OCI-LY3 (cell line): Measurements from ENCODE around the gene TMC5.

ENCODE experiments used
- H2AFZ ChIP-seq: fragments of 200-600, 300-600 bp; shearing (Covaris generic); 2 replicates; pipeline ENCODE4 v1.6.0; 2014; ENCODE audit warnings: antibody characterized with exemption, low read depth, low read length
- H3K27ac ChIP-seq: fragments of 200-600, 300-600 bp; sonication (generic); 2 replicates; pipeline ENCODE4 v1.5.1; 2014; ENCODE audit warnings: mild to moderate bottlenecking, low read length, moderate library complexity, mixed read lengths
- H3K27me3 ChIP-seq: fragments of 200-600, 300-600 bp; sonication (generic); 2 replicates; pipeline ENCODE4 v1.6.1; 2014; ENCODE audit warnings: low read depth, low read length, mixed read lengths
- H3K36me3 ChIP-seq: fragments of 200-600, 300-600 bp; sonication (generic); replicated peaks from 2 replicates; pipeline ENCODE3; 2014; ENCODE audit warnings: low read depth, low read length, mixed read lengths
- H3K4me1 ChIP-seq: fragments of 300-600, 200-600 bp; sonication (generic); 2 replicates; pipeline ENCODE4 v1.6.1; 2014; ENCODE audit warnings: low read length, mixed read lengths
- H3K4me2 ChIP-seq: fragments of 200-600, 300-600 bp; sonication (generic); 2 replicates; pipeline ENCODE4 v1.6.1; 2014; ENCODE audit warnings: low read length, mixed read lengths
- H3K4me3 ChIP-seq: fragments of 300-600, 200-600 bp; sonication (generic); 2 replicates; pipeline ENCODE4 v1.5.1; 2014; ENCODE audit warnings: antibody characterized with exemption, mild to moderate bottlenecking, low read length, moderate library complexity
- H3K79me2 ChIP-seq: fragments of 300-600, 200-600 bp; shearing (Covaris generic); 2 replicates; pipeline ENCODE4 v1.6.1; 2014; ENCODE audit warnings: mild to moderate bottlenecking, low read length, mixed read lengths
- H3K9ac ChIP-seq: fragments of 300-600, 200-600 bp; shearing (Covaris generic); 2 replicates; pipeline ENCODE4 v1.6.0; 2014; ENCODE audit warnings: mild to moderate bottlenecking, low read length, moderate library complexity
- H3K9me3 ChIP-seq: fragments of 200-600, 300-600 bp; shearing (Covaris generic); 2 replicates; pipeline ENCODE4 v1.6.1; 2014; ENCODE audit warnings: low read length, mixed read lengths; ENCODE audit not compliant: insufficient read depth
- H4K20me1 ChIP-seq: fragments of 200-600, 300-600 bp; sonication (generic); 2 replicates; pipeline ENCODE4 v1.6.1; 2016; ENCODE audit warnings: low read length, mixed read lengths; ENCODE audit not compliant: insufficient read depth
- EZH2phosphoT487 ChIP-seq: fragments of 200-600 bp; shearing (Covaris generic); IDR thresholded peaks from 2 replicates; pipeline ENCODE4 v1.6.1; 2018; ENCODE audit warnings: antibody characterized with exemption, mixed run types, low read depth
- TF ChIP-seq, protein P1 (sequence below): fragments of 200-600, 300-600 bp; sonication (generic); IDR thresholded peaks from 2 replicates; pipeline ENCODE4 v1.5.1; 2014; ENCODE audit warnings: antibody characterized with exemption, low read length, low read depth

Gene TMC5

GRCh38 chr16:19378511-19378910 is 39.2 kb upstream of the TMC5 start:
- no peak overlapping the region for H2AFZ ChIP-seq
- no peak overlapping the region for H3K9ac ChIP-seq
- no peaks in the 10 kb centered on the region for H3K36me3 ChIP-seq
- no peaks in the 10 kb centered on the region for H3K79me2 ChIP-seq
- TF ChIP-seq, protein P1, sequence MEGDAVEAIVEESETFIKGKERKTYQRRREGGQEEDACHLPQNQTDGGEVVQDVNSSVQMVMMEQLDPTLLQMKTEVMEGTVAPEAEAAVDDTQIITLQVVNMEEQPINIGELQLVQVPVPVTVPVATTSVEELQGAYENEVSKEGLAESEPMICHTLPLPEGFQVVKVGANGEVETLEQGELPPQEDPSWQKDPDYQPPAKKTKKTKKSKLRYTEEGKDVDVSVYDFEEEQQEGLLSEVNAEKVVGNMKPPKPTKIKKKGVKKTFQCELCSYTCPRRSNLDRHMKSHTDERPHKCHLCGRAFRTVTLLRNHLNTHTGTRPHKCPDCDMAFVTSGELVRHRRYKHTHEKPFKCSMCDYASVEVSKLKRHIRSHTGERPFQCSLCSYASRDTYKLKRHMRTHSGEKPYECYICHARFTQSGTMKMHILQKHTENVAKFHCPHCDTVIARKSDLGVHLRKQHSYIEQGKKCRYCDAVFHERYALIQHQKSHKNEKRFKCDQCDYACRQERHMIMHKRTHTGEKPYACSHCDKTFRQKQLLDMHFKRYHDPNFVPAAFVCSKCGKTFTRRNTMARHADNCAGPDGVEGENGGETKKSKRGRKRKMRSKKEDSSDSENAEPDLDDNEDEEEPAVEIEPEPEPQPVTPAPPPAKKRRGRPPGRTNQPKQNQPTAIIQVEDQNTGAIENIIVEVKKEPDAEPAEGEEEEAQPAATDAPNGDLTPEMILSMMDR, result no peak
- TF ChIP-seq EZH2phosphoT487, result no peak
- H3K4me2 ChIP-seq, result no peak overlapping the region
- H3K4me1 ChIP-seq, result peaks cover 13% of the 10 kb centered on the region
- H3K27ac ChIP-seq, result no peak overlapping the region
- no peaks in the 10 kb centered on the region for H4K20me1 ChIP-seq
- no peaks in the 10 kb centered on the region for H3K27me3 ChIP-seq
- no peak overlapping the region for H3K4me3 ChIP-seq
- H3K9me3 ChIP-seq, result no peaks in the 10 kb centered on the region

- Histone ChIP-seq H3K79me2 (no peaks in the 10 kb centered on the region), H4K20me1 (no peaks in the 10 kb centered on the region), H3K4me3 (peak overlapping the region; percentile 10; the same call in 1 of the 2 replicates), H3K9me3 (no peaks in the 10 kb centered on the region), H3K4me1 (peaks cover 13% of the 10 kb centered on the region), H3K9ac (no peak overlapping the region), H3K4me2 (peak overlapping the region; percentile 37), H3K27me3 (no peaks in the 10 kb centered on the region), H2AFZ (peak overlapping the region; percentile 12; the same call in 1 of the 2 replicates), H3K27ac (peak overlapping the region; percentile 28; the same call in 1 of the 2 replicates), H3K36me3 (no peaks in the 10 kb centered on the region)
- TF ChIP-seq, protein P1, result no peak
- TF ChIP-seq EZH2phosphoT487, result no peak
These were observed 37.8 kb upstream of the TMC5 start for GRCh38 chr16:19379838-19380237.

DNA sequence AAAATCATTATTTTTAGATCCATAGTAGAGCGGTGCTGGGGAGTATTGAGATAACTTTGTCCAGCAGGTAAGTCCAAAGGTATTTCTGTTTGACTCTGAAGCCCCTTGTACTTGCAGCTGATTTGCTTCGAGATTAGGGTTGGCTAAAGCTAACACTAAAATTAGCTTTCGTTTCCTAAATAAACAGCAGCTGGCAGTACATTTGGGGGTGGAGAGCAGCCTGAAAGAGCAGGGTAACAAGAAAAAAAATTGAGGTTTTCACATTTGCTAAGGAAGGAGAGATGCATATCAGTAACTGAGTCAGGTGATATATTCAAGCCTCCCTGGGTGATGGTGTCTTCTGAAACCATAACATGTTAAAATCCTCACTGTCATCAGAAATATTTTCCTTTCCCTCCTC is 37.4 kb upstream of the TMC5 start:
- peak overlapping the region; percentile 12; the same call in 1 of the 2 replicates for H2AFZ ChIP-seq
- no peaks in the 10 kb centered on the region for H3K79me2 ChIP-seq
- peak overlapping the region; percentile 28 for H3K27ac ChIP-seq
- H3K9ac ChIP-seq, result no peak overlapping the region
- H3K36me3 ChIP-seq, result no peaks in the 10 kb centered on the region
- no peak for TF ChIP-seq EZH2phosphoT487
- TF ChIP-seq, protein P1, result no peak
- no peaks in the 10 kb centered on the region for H3K27me3 ChIP-seq
- H3K4me2 ChIP-seq, result peak overlapping the region; percentile 37
- H3K4me3 ChIP-seq, result peak overlapping the region; percentile 10; the same call in 1 of the 2 replicates
- no peaks in the 10 kb centered on the region for H4K20me1 ChIP-seq
- H3K9me3 ChIP-seq, result no peaks in the 10 kb centered on the region
- H3K4me1 ChIP-seq, result peaks cover 13% of the 10 kb centered on the region

- peaks cover 13% of the 10 kb centered on the region for H3K4me1 ChIP-seq
- no peaks in the 10 kb centered on the region for H4K20me1 ChIP-seq
- H3K36me3 ChIP-seq, result no peaks in the 10 kb centered on the region
- no peaks in the 10 kb centered on the region for H3K79me2 ChIP-seq
- no peaks in the 10 kb centered on the region for H3K9me3 ChIP-seq
- H3K4me2 ChIP-seq, result no peak overlapping the region
- no peak overlapping the region; the same call in 1 of the 2 replicates for H2AFZ ChIP-seq
- no peak overlapping the region for H3K4me3 ChIP-seq
- no peaks in the 10 kb centered on the region for H3K27me3 ChIP-seq
- TF ChIP-seq EZH2phosphoT487, result no peak
- TF ChIP-seq, protein P1, result no peak
- H3K27ac ChIP-seq, result no peak overlapping the region
- no peak overlapping the region for H3K9ac ChIP-seq
These were observed 35.4 kb upstream of the TMC5 start for GRCh38 chr16:19382084-19382801.
